ENCODE data around the gene ZNF584. TPM values are rescaled to one million over a fixed set of nuclear protein-coding genes. Genes with fewer than 3 reads are reported as not detected.

ZNF584 gene
- total and polyA plus RNA-seq, 2 donors (not counting 3 experiments of a cell fraction or from before 2014, with no cell fraction given), result 5.9 to 12.4 TPM

- CTCF ChIA-PET, result interaction anchor here (1.0 kb wide), 2 partner anchors 9 to 12 kb away, joined by 3 read pairs; partner anchors contain the start of gene ZNF324B
- peak; percentile 100 for FAIRE-seq
These were observed 31.4 kb downstream of the ZNF584 start, which contains the start of gene ZNF132 for GRCh38 chr19:58439576-58440554. Gene ZNF132, minus strand, starts transcription at chr19:58440153. Its CDS starts 332 bp downstream, at chr19:58439821.

More at GRCh38 chr19:58439576-58440554, 31.4 kb downstream of the ZNF584 start, which contains the start of gene ZNF132:
- Histone ChIP-seq H3K4me2 (ENCODE audit: insufficient read depth, low read length) (peak within 1 kb of the TSS; percentile 57), H3K4me1 (ENCODE audit: control insufficient read depth, extremely low read depth, insufficient read depth, low read length) (peaks cover 7% of the 10 kb centered on the region), H3K36me3 (ENCODE audit: control insufficient read depth in 2 of 2, extremely low read depth in 1 of 2, insufficient read depth in 2 of 2, low read length in 2 of 2) (peaks cover 5% of the 10 kb centered on the region in 2 experiments), H3K9me1 (replicated peaks; ENCODE audit: control insufficient read depth, extremely low read depth, insufficient read depth, low read length) (no peaks in the 10 kb centered on the region), H3K4me3 (replicated peaks in 1 of 3; ENCODE audit: insufficient read depth in 1 of 3, low read depth in 1 of 3, low read length in 3 of 3) (peak within 1 kb of the TSS; percentile 31 to 83 (median 57)), H3K27ac (ENCODE audit: insufficient read depth, low read depth, low read length) (peak within 1 kb of the TSS; percentile 48), H4K20me1 (replicated peaks; ENCODE audit: control insufficient read depth, extremely low read depth, insufficient read depth, low read length) (no peaks in the 10 kb centered on the region), H3K9me3 (replicated peaks; ENCODE audit: control insufficient read depth, insufficient read depth, low read length) (peaks cover 4% of the 10 kb centered on the region), H3K27me3 (ENCODE audit: control insufficient read depth in 2 of 2, insufficient read depth in 2 of 2, low read length in 2 of 2) (peaks cover 0 to 2% of the 10 kb centered on the region in 2 experiments), H2AFZ (ENCODE audit: low read depth, low read length) (peak within 1 kb of the TSS; percentile 86), H3K79me2 (ENCODE audit: control insufficient read depth, insufficient read depth, low read length) (no peaks in the 10 kb centered on the region), H3K9ac (replicated peaks; ENCODE audit: extremely low read depth, insufficient read depth, low read length) (peak within 1 kb of the TSS; percentile 65)
- no peak for TF ChIP-seq CTCF (IDR thresholded peaks at IDR 0.05; ENCODE audit: extremely low read depth in 1 of 2, insufficient read depth in 1 of 2, low read depth in 1 of 2, low read length in 2 of 2)
- peak; percentile 67 for TF ChIP-seq POLR2A (IDR thresholded peaks at IDR 0.05; ENCODE audit: low read depth, low read length)
- peak; percentile 41 for TF ChIP-seq MAX (IDR thresholded peaks at IDR 0.05; ENCODE audit: insufficient read depth, insufficient read length)
- no peak for TF ChIP-seq MYC (IDR thresholded peaks at IDR 0.05; ENCODE audit: low read depth, low read length)
- peak; percentile 73 for TF ChIP-seq POLR2AphosphoS5 (IDR thresholded peaks at IDR 0.05; ENCODE audit: insufficient read depth, low read depth, low read length)
- TF ChIP-seq JUN (IDR thresholded peaks at IDR 0.05; ENCODE audit: borderline replicate concordance, insufficient read depth, insufficient read length, low read depth), result no peak
- intact Hi-C loops (cut with micrococcal nuclease), result loop anchor here (1.0 to 2.0 kb wide), 3 partner anchors 11 to 113 kb away; partner anchors contain the start of genes ZNF324B, ZNF584 and ZSCAN22
- DNase-seq (ENCODE audit: low read depth, low spot score), result peak; percentile 100
- POLR2A ChIA-PET, result interaction anchor here (1.0 kb wide), 2 partner anchors 31 to 257 kb away, joined by 3 read pairs; partner anchors contain the start of genes ZNF274 and ZNF584
- TSS peak; percentile 89 for BruUV-seq (replicated peaks)
- dilution Hi-C loops (cut with MboI; ENCODE audit: extremely low pct_ligation_motif_present, low sequenced_read_pairs), result no loop called here

All from endothelial cell of umbilical vein (primary cell).